SU-DHL-6 (cell line): Measurements from ENCODE around the gene CARMIL1.
A peak's percentile ranks its signal among the peaks of the same experiment; 100 is the strongest.
"Not testable (repeated sequence)": the region's sequence is repeated elsewhere in the genome, so short reads cannot be mapped to it uniquely, and the experiment has no call there.

Experiments
- H2AFZ ChIP-seq: fragments of 200-600 bp; sonication (generic); 2 replicates; pipeline ENCODE4 v1.6.1; 2014; ENCODE audit warnings: low read depth, mild to moderate bottlenecking, moderate library complexity, mixed read lengths, antibody characterized with exemption, low read length; ENCODE audit not compliant: severe bottlenecking
- H3F3A ChIP-seq: fragments of 200-600 bp; shearing (Covaris generic); 2 replicates; pipeline ENCODE4 v1.6.0; 2016; ENCODE audit warnings: antibody characterized with exemption, mild to moderate bottlenecking; ENCODE audit not compliant: insufficient read depth
- H3K27ac ChIP-seq: fragments of 200-600 bp; sonication (generic); 2 replicates; pipeline ENCODE4 v1.5.1; 2016; ENCODE audit warnings: low read depth, mild to moderate bottlenecking, low read length, moderate library complexity, mixed read lengths
- H3K27me3 ChIP-seq: fragments of 200-600 bp; sonication (generic), shearing (Covaris generic); 2 replicates; pipeline ENCODE4 v1.6.0; 2014; ENCODE audit warnings: mild to moderate bottlenecking, low read length
- H3K36me3 ChIP-seq: fragments of 200-600 bp; sonication (generic); 2 replicates; pipeline ENCODE4 v1.6.1; 2014; ENCODE audit warnings: mild to moderate bottlenecking, low read length, mixed read lengths
- H3K4me2 ChIP-seq: fragments of 300-600, 200-600 bp; shearing (Covaris generic), sonication (generic); 2 replicates; pipeline ENCODE4 v1.6.0; 2014; ENCODE audit warnings: low read length, low read depth, mild to moderate bottlenecking; ENCODE audit not compliant: poor library complexity, severe bottlenecking
- H3K4me3 ChIP-seq: fragments of 200-600 bp; sonication (generic); 2 replicates; pipeline ENCODE4 v1.5.1; 2014; ENCODE audit warnings: antibody characterized with exemption, low read length, mild to moderate bottlenecking, mixed read lengths; ENCODE audit not compliant: insufficient read depth, poor library complexity, severe bottlenecking
- H3K79me2 ChIP-seq: fragments of 200-600 bp; sonication (generic); 2 replicates; pipeline ENCODE4 v1.6.1; 2014; ENCODE audit warnings: mild to moderate bottlenecking, low read length, moderate library complexity; ENCODE audit not compliant: insufficient read depth
- H3K9ac ChIP-seq: fragments of 200-600 bp; sonication (generic); 2 replicates; pipeline ENCODE4 v1.7.0; 2014; ENCODE audit warnings: mild to moderate bottlenecking, low read length
- H3K9me2 ChIP-seq: fragments of 200-600 bp; sonication (generic); replicated peaks from 2 replicates; pipeline ENCODE4 v1.6.1; 2014; ENCODE audit warnings: low read length; ENCODE audit not compliant: insufficient read depth
- H3K9me3 ChIP-seq: fragments of 200-600 bp; sonication (generic); 2 replicates; pipeline ENCODE4 v1.6.1; 2014; ENCODE audit warnings: low read length, mixed read lengths; ENCODE audit not compliant: insufficient read depth
- H4K20me1 ChIP-seq: fragments of 200-600 bp; sonication (generic); 2 replicates; pipeline ENCODE4 v1.6.1; 2014; ENCODE audit warnings: low read depth, mild to moderate bottlenecking, antibody characterized with exemption, low read length, moderate library complexity, mixed read lengths
- CTCF ChIP-seq: fragments of 200-600 bp; sonication (generic); IDR thresholded peaks from one replicate; pipeline ENCODE4 v1.5.1; 2017; ENCODE audit warnings: antibody characterized with exemption, mild to moderate bottlenecking, low read length, moderate library complexity; ENCODE audit not compliant: insufficient read depth, poor library complexity, severe bottlenecking
- EZH2phosphoT487 ChIP-seq: fragments of 200-600 bp; sonication (generic), shearing (Covaris generic); conservative IDR thresholded peaks from 2 replicates; pipeline ENCODE4 v1.6.1; 2018; ENCODE audit warnings: mild to moderate bottlenecking, antibody characterized with exemption, low read length, moderate library complexity, mixed read lengths

The CARMIL1 gene

GRCh38 chr6:25377664-25378063, 98.5 kb downstream of the CARMIL1 start:
- TF ChIP-seq CTCF = peak; percentile 61
- no peak for TF ChIP-seq EZH2phosphoT487
- peak overlapping the region; percentile 42 for H3K4me3 ChIP-seq
- peak overlapping the region; percentile 52 for H3K9ac ChIP-seq
- H3K27ac ChIP-seq = peak overlapping the region; percentile 73
- H4K20me1 ChIP-seq = no peaks in the 10 kb centered on the region
- no peaks in the 10 kb centered on the region for H3K9me2 ChIP-seq
- peaks cover 6% of the 10 kb centered on the region; the same call in 1 of the 2 replicates for H3F3A ChIP-seq
- H3K9me3 ChIP-seq = no peaks in the 10 kb centered on the region
- H3K36me3 ChIP-seq = peaks cover 5% of the 10 kb centered on the region; the same call in 1 of the 2 replicates
- peaks cover 89% of the 10 kb centered on the region for H3K79me2 ChIP-seq
- no peak overlapping the region for H2AFZ ChIP-seq
- H3K27me3 ChIP-seq = no peaks in the 10 kb centered on the region
- peak overlapping the region; percentile 61 for H3K4me2 ChIP-seq

- H3K36me3 ChIP-seq = no peaks in the 10 kb centered on the region
- H3K9me2 ChIP-seq = no peaks in the 10 kb centered on the region
- peaks cover 86% of the 10 kb centered on the region for H3K79me2 ChIP-seq
- H2AFZ ChIP-seq = no peak overlapping the region
- no peaks in the 10 kb centered on the region for H4K20me1 ChIP-seq
- H3F3A ChIP-seq = peaks cover 33% of the 10 kb centered on the region
- H3K4me2 ChIP-seq = no peak overlapping the region
- peak overlapping the region; percentile 11; the same call in 1 of the 2 replicates for H3K27ac ChIP-seq
- no peak for TF ChIP-seq EZH2phosphoT487
- TF ChIP-seq CTCF = no peak
- H3K9ac ChIP-seq = no peak overlapping the region
- H3K4me3 ChIP-seq = no peak overlapping the region
- H3K27me3 ChIP-seq = no peaks in the 10 kb centered on the region
- no peaks in the 10 kb centered on the region for H3K9me3 ChIP-seq
Measured at GRCh38 chr6:25381077-25381476, 101.9 kb downstream of the CARMIL1 start.

- peaks cover 79% of the 10 kb centered on the region for H3K79me2 ChIP-seq
- not testable (repeated sequence) for H4K20me1 ChIP-seq
Measured at GRCh38 chr6:25382476-25382875, 103.3 kb downstream of the CARMIL1 start.

GRCh38 chr6:25384234-25384633, 105.1 kb downstream of the CARMIL1 start:
- H2AFZ ChIP-seq = peak overlapping the region; percentile 15
- no peaks in the 10 kb centered on the region for H3K27me3 ChIP-seq
- no peaks in the 10 kb centered on the region for H3K9me2 ChIP-seq
- no peaks in the 10 kb centered on the region for H3K36me3 ChIP-seq
- H3F3A ChIP-seq = peaks cover 63% of the 10 kb centered on the region
- H3K79me2 ChIP-seq = peaks cover 67% of the 10 kb centered on the region
- no peak for TF ChIP-seq CTCF
- no peak for TF ChIP-seq EZH2phosphoT487
- no peaks in the 10 kb centered on the region for H4K20me1 ChIP-seq
- H3K9me3 ChIP-seq = no peaks in the 10 kb centered on the region
- peak overlapping the region; percentile 10 for H3K4me3 ChIP-seq
- H3K27ac ChIP-seq = peak overlapping the region; percentile 96
- H3K4me2 ChIP-seq = peak overlapping the region; percentile 82
- H3K9ac ChIP-seq = peak overlapping the region; percentile 50

More at GRCh38 chr6:25382476-25382875, 103.3 kb downstream of the CARMIL1 start:
- H3F3A ChIP-seq = peaks cover 46% of the 10 kb centered on the region
- not testable (repeated sequence) for H3K9ac ChIP-seq, H2AFZ ChIP-seq, H3K9me2 ChIP-seq, H3K36me3 ChIP-seq, H3K27me3 ChIP-seq, H3K4me3 ChIP-seq, H3K9me3 ChIP-seq, H3K4me2 ChIP-seq, H3K27ac ChIP-seq
